ENCODE results near the gene TAS2R4. TPM values are rescaled to one million over a fixed set of nuclear protein-coding genes. Genes with fewer than 3 reads are reported as not detected.
"Not testable (repeated sequence)": the region's sequence is repeated elsewhere in the genome, so short reads cannot be mapped to it uniquely, and the experiment has no call there.

The TAS2R4 gene
- total and polyA plus RNA-seq, 2 donors (not counting 3 experiments of a cell fraction or from before 2014, with no cell fraction given) = 0.30 to 1.4 TPM

DNA sequence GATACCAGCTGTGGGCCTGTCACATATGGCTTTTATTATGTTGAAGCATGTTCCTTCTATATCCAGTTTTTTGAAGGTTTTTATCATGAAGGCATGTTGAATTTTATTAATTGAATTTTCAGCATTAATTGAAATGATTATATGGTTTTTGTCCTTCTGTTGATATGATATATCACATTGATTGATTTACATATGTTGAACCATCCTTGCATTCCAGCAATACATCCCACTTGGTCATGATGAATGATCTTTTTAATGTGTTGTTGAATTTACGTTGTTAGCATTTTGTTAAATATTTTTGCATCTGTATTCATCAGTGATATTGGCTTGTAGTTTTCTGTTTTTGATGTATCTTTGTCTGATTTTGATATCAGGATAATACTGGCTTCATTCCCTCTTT is 43.6 kb downstream of the TAS2R4 start:
- Histone ChIP-seq H2AFZ (ENCODE audit: low read depth, low read length) (no peak overlapping the region), H3K4me3 (replicated peaks in 1 of 3; ENCODE audit: insufficient read depth in 1 of 3, low read depth in 1 of 3, low read length in 3 of 3) (no peak overlapping the region), H4K20me1 (replicated peaks; ENCODE audit: control insufficient read depth, extremely low read depth, insufficient read depth, low read length) (no peaks in the 10 kb centered on the region), H3K9me3 (replicated peaks; ENCODE audit: control insufficient read depth, insufficient read depth, low read length) (no peaks in the 10 kb centered on the region), H3K36me3 (ENCODE audit: control insufficient read depth in 2 of 2, extremely low read depth in 1 of 2, insufficient read depth in 2 of 2, low read length in 2 of 2) (no peaks in the 10 kb centered on the region), H3K9ac (replicated peaks; ENCODE audit: extremely low read depth, insufficient read depth, low read length) (no peak overlapping the region), H3K4me2 (ENCODE audit: insufficient read depth, low read length) (no peak overlapping the region), H3K79me2 (ENCODE audit: control insufficient read depth, insufficient read depth, low read length) (no peaks in the 10 kb centered on the region), H3K9me1 (replicated peaks; ENCODE audit: control insufficient read depth, extremely low read depth, insufficient read depth, low read length) (no peaks in the 10 kb centered on the region), H3K27ac (ENCODE audit: insufficient read depth, low read depth, low read length) (no peak overlapping the region), H3K4me1 (ENCODE audit: control insufficient read depth, extremely low read depth, insufficient read depth, low read length) (no peaks in the 10 kb centered on the region), H3K27me3 (ENCODE audit: control insufficient read depth in 2 of 2, insufficient read depth in 2 of 2, low read length in 2 of 2) (no peaks in the 10 kb centered on the region)
- ChIA-PET CTCF (no interaction called here), POLR2A (no interaction called here)
- BruUV-seq (replicated peaks) = no TSS peak
- intact Hi-C loops (cut with micrococcal nuclease) = no loop called here
- FAIRE-seq (no peak), DNase-seq (ENCODE audit: low read depth, low spot score) (no peak)
- TF ChIP-seq GATA2 (IDR thresholded peaks at IDR 0.05; ENCODE audit: insufficient read depth, insufficient read length, low read depth, low read length) (no peak), CTCF (IDR thresholded peaks at IDR 0.05; ENCODE audit: extremely low read depth in 1 of 2, insufficient read depth in 1 of 2, low read depth in 1 of 2, low read length in 2 of 2) (no peak), POLR2AphosphoS5 (IDR thresholded peaks at IDR 0.05; ENCODE audit: insufficient read depth, low read depth, low read length) (no peak), POLR2A (IDR thresholded peaks at IDR 0.05; ENCODE audit: low read depth, low read length) (no peak), FOS (IDR thresholded peaks at IDR 0.05; ENCODE audit: borderline replicate concordance, insufficient read depth, low read length) (no peak), MAX (IDR thresholded peaks at IDR 0.05; ENCODE audit: insufficient read depth, insufficient read length) (no peak), JUN (IDR thresholded peaks at IDR 0.05; ENCODE audit: borderline replicate concordance, insufficient read depth, insufficient read length, low read depth) (no peak), EZH2 (IDR thresholded peaks at IDR 0.05; ENCODE audit: borderline replicate concordance, low read depth, low read length, severe bottlenecking) (no peak), MYC (IDR thresholded peaks at IDR 0.05; ENCODE audit: low read depth, low read length) (no peak)
- dilution Hi-C loops (cut with MboI; ENCODE audit: extremely low pct_ligation_motif_present, low sequenced_read_pairs) = no loop called here

- H3K36me3 ChIP-seq (ENCODE audit: control insufficient read depth in 2 of 2, extremely low read depth in 1 of 2, insufficient read depth in 2 of 2, low read length in 2 of 2); H3K27me3 ChIP-seq (ENCODE audit: control insufficient read depth in 2 of 2, insufficient read depth in 2 of 2, low read length in 2 of 2); FAIRE-seq; H4K20me1 ChIP-seq (replicated peaks; ENCODE audit: control insufficient read depth, extremely low read depth, insufficient read depth, low read length); H3K4me2 ChIP-seq (ENCODE audit: insufficient read depth, low read length); dilution Hi-C loops (cut with MboI; ENCODE audit: extremely low pct_ligation_motif_present, low sequenced_read_pairs); BruUV-seq (replicated peaks); DNase-seq (ENCODE audit: low read depth, low spot score); H3K9me3 ChIP-seq (replicated peaks; ENCODE audit: control insufficient read depth, insufficient read depth, low read length); intact Hi-C loops (cut with micrococcal nuclease); H3K27ac ChIP-seq (ENCODE audit: insufficient read depth, low read depth, low read length); POLR2A ChIA-PET; H3K79me2 ChIP-seq (ENCODE audit: control insufficient read depth, insufficient read depth, low read length); H3K4me1 ChIP-seq (ENCODE audit: control insufficient read depth, extremely low read depth, insufficient read depth, low read length); H3K9ac ChIP-seq (replicated peaks; ENCODE audit: extremely low read depth, insufficient read depth, low read length); H2AFZ ChIP-seq (ENCODE audit: low read depth, low read length); CTCF ChIA-PET; H3K4me3 ChIP-seq (replicated peaks in 1 of 3; ENCODE audit: insufficient read depth in 1 of 3, low read depth in 1 of 3, low read length in 3 of 3); H3K9me1 ChIP-seq (replicated peaks; ENCODE audit: control insufficient read depth, extremely low read depth, insufficient read depth, low read length): not testable (repeated sequence)
These were observed 46.0 kb downstream of the TAS2R4 start for GRCh38 chr7:141822432-141822831.

Measured in endothelial cell of umbilical vein (primary cell).